Progenitor cell of endocrine pancreas (in vitro differentiated cells): ENCODE results near the gene CCDC60. TPM values are rescaled to one million over a fixed set of nuclear protein-coding genes. Genes with fewer than 3 reads are reported as not detected.

Experiments
- DNase-seq: peaks from one replicate; pipeline ENCODE4 v3.0.0; 2021; ENCODE audit warnings: low spot score; ENCODE audit not compliant: unreplicated experiment
- H3K27ac Mint-ChIP-seq: 2 replicates; pipeline ENCODE4 v1.8.0; 2021; ENCODE audit warnings: mild to moderate bottlenecking, moderate library complexity, mixed read lengths
- H3K27me3 Mint-ChIP-seq: 2 replicates; pipeline ENCODE4 v1.8.0; 2021; ENCODE audit warnings: mixed read lengths
- H3K36me3 Mint-ChIP-seq: 2 replicates; pipeline ENCODE4 v1.8.0; 2022; ENCODE audit warnings: mixed read lengths; ENCODE audit not compliant: insufficient read depth
- H3K4me1 Mint-ChIP-seq: 2 replicates; pipeline ENCODE4 v1.8.0; 2021; ENCODE audit warnings: low read depth, mixed read lengths
- H3K4me3 Mint-ChIP-seq: 2 replicates; pipeline ENCODE4 v1.8.0; 2021; ENCODE audit warnings: low read depth, mild to moderate bottlenecking, moderate library complexity, mixed read lengths
- H3K9me3 Mint-ChIP-seq: 2 replicates; pipeline ENCODE4 v1.8.0; 2021; ENCODE audit warnings: low read depth, mixed read lengths
- CTCF ChIP-seq: fragments of 200-600 bp; sonication (generic); IDR thresholded peaks from one replicate; pipeline ENCODE4 v1.5.0; 2021; ENCODE audit warnings: antibody characterized with exemption, mild to moderate bottlenecking; ENCODE audit not compliant: unreplicated experiment
- total RNA-seq: library from RNA; stranded (reverse); gene quantifications from 2 replicates; pipeline ENCODE4 v1.2.1, GENCODE V29; 2021

The CCDC60 gene
- total RNA-seq, 1 donor from 2014 or later = 23.4 TPM

DNA sequence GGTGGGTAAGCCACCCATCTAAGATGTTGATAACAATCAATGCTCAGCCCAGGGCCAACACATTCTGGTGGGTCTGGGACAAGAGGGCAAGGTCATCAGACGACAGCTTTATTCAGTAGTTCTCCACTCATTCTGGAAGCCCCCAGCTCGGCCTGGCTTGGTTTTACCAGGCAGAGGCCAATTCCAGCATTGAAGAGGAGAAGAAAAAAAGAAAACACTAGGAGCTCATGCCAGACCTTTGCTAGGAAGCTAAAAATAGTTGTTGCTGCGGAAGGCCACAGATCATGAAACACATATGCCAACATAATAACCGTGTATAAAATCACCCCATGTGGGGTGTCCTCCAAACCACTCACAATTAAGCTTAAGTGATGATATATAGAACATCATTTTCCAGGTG, 44.4 kb downstream of the CCDC60 start:
- Mint-ChIP-seq H3K27me3 (no peaks in the 10 kb centered on the region), H3K9me3 (peaks cover 3% of the 10 kb centered on the region), H3K4me1 (peaks cover 36% of the 10 kb centered on the region), H3K36me3 (peaks cover 1% of the 10 kb centered on the region), H3K4me3 (no peak overlapping the region), H3K27ac (no peak overlapping the region)
- TF ChIP-seq CTCF = no peak
- DNase-seq = no peak

- no peak for TF ChIP-seq CTCF
- H3K9me3 Mint-ChIP-seq = peaks cover 3% of the 10 kb centered on the region
- H3K4me1 Mint-ChIP-seq = peaks cover 27% of the 10 kb centered on the region
- H3K36me3 Mint-ChIP-seq = peaks cover 3% of the 10 kb centered on the region
- peak overlapping the region; percentile 36 for H3K27ac Mint-ChIP-seq
- no peaks in the 10 kb centered on the region for H3K27me3 Mint-ChIP-seq
- no peak overlapping the region for H3K4me3 Mint-ChIP-seq
- DNase-seq = no peak
Observed at GRCh38 chr12:119381471-119382235, 47.1 kb downstream of the CCDC60 start.

GRCh38 chr12:119383206-119383605, 48.7 kb downstream of the CCDC60 start:
- no peak overlapping the region for H3K27ac Mint-ChIP-seq
- no peak for DNase-seq
- no peak for TF ChIP-seq CTCF

GRCh38 chr12:119384340-119384739, 49.8 kb downstream of the CCDC60 start:
- no peak overlapping the region for H3K27ac Mint-ChIP-seq
- H3K36me3 Mint-ChIP-seq = peaks cover 2% of the 10 kb centered on the region
- H3K4me1 Mint-ChIP-seq = peaks cover 37% of the 10 kb centered on the region
- peaks cover 3% of the 10 kb centered on the region for H3K9me3 Mint-ChIP-seq
- no peaks in the 10 kb centered on the region for H3K27me3 Mint-ChIP-seq
- no peak overlapping the region for H3K4me3 Mint-ChIP-seq
- DNase-seq = no peak
- TF ChIP-seq CTCF = no peak

More at GRCh38 chr12:119383206-119383605, 48.7 kb downstream of the CCDC60 start:
- Mint-ChIP-seq H3K4me1 (peaks cover 35% of the 10 kb centered on the region), H3K4me3 (no peak overlapping the region), H3K9me3 (peaks cover 3% of the 10 kb centered on the region), H3K27me3 (no peaks in the 10 kb centered on the region), H3K36me3 (peaks cover 2% of the 10 kb centered on the region)

GRCh38 chr12:119385659-119386058, 51.1 kb downstream of the CCDC60 start:
- TF ChIP-seq CTCF = no peak
- Mint-ChIP-seq H3K4me3 (no peak overlapping the region), H3K27ac (no peak overlapping the region), H3K4me1 (peaks cover 37% of the 10 kb centered on the region), H3K36me3 (peaks cover 2% of the 10 kb centered on the region), H3K27me3 (no peaks in the 10 kb centered on the region), H3K9me3 (peaks cover 3% of the 10 kb centered on the region)
- no peak for DNase-seq
